ENCODE results near the gene FABP3.

The FABP3 gene

GRCh38 chr1:31378001-31378400, 5.1 kb upstream of the FABP3 start:
- Mint-ChIP-seq H3K27ac (no peak overlapping the region), H3K36me3 (ENCODE audit: low read depth) (no peaks in the 10 kb centered on the region), H3K4me1 (peaks cover 36% of the 10 kb centered on the region), H3K4me3 (no peak overlapping the region), H3K9me3 (no peaks in the 10 kb centered on the region), H3K27me3 (ENCODE audit: low read depth, poor library complexity) (peaks cover 13% of the 10 kb centered on the region)
- no peak for DNase-seq
- TF ChIP-seq, protein P1, sequence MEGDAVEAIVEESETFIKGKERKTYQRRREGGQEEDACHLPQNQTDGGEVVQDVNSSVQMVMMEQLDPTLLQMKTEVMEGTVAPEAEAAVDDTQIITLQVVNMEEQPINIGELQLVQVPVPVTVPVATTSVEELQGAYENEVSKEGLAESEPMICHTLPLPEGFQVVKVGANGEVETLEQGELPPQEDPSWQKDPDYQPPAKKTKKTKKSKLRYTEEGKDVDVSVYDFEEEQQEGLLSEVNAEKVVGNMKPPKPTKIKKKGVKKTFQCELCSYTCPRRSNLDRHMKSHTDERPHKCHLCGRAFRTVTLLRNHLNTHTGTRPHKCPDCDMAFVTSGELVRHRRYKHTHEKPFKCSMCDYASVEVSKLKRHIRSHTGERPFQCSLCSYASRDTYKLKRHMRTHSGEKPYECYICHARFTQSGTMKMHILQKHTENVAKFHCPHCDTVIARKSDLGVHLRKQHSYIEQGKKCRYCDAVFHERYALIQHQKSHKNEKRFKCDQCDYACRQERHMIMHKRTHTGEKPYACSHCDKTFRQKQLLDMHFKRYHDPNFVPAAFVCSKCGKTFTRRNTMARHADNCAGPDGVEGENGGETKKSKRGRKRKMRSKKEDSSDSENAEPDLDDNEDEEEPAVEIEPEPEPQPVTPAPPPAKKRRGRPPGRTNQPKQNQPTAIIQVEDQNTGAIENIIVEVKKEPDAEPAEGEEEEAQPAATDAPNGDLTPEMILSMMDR (IDR thresholded peaks at IDR 0.05), result no peak

DNA sequence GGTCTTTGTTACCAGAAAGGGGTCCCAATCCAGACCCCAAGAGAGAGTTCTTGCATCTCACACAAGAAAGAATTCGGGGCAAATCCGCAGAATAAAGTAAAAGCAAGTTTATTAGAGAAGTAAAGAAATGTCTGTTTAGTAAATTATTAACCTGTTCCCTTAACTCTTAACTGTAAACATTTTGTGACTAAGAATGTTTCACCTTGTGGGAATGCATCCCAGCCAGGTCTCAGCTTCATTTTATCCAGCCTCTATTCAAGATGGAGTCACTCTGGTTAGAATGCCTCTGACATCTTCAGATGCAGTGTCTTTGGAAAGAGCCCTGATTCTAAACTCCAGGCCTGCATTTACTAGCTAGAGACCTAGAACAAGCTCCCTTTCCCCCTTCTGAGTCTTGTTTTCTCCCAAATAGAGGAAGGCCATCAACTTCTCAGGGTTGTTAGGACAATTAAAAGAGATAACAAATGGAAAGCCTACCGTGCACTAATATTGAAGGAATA, 4.5 kb upstream of the FABP3 start:
- DNase-seq, result no peak
- no peak overlapping the region for H3K27ac Mint-ChIP-seq
- TF ChIP-seq, protein P1 (IDR thresholded peaks at IDR 0.05), result no peak
- H3K36me3 Mint-ChIP-seq (ENCODE audit: low read depth), result no peaks in the 10 kb centered on the region
- H3K9me3 Mint-ChIP-seq, result no peaks in the 10 kb centered on the region
- H3K27me3 Mint-ChIP-seq (ENCODE audit: low read depth, poor library complexity), result peaks cover 10% of the 10 kb centered on the region
- peaks cover 41% of the 10 kb centered on the region for H3K4me1 Mint-ChIP-seq
- H3K4me3 Mint-ChIP-seq, result no peak overlapping the region

DNA sequence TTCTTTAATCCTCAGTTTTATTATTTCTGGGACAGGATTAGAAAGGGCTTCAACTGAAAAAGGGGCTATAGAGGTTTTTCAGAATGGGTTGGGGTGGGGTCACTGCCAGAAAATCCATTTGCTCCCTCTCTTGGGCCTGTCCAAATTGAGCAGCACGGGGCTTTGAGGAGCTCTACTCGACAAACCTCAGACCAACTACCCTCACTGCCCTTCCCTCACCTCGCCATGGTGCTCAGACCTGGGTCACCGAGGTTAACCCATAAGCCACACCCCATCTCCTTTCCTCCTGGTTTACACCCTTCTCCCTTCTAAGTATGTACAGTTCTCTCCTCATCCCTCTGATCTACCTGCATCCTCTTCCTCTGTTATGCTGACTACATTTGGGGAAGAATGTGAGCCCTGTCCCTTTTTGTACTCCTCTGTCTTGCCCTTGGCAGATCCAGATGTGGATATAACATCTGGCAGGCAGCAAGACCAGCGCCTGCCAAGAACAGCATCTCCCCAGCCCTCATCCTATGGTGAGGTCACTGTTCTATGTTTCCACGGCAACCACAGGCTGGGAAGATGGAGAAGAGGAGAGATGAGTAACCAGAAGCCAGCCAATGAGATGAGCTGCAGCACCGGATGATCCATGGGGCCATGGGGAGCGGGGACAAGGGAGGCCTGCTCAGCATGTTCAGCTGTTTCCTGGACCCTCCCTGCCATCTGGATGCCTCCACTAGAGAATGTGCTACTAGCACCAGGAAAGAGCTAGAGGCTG, 3.7 kb upstream of the FABP3 start:
- peaks cover 50% of the 10 kb centered on the region for H3K4me1 Mint-ChIP-seq
- DNase-seq, result peak; percentile 23
- no peak overlapping the region for H3K27ac Mint-ChIP-seq

DNA sequence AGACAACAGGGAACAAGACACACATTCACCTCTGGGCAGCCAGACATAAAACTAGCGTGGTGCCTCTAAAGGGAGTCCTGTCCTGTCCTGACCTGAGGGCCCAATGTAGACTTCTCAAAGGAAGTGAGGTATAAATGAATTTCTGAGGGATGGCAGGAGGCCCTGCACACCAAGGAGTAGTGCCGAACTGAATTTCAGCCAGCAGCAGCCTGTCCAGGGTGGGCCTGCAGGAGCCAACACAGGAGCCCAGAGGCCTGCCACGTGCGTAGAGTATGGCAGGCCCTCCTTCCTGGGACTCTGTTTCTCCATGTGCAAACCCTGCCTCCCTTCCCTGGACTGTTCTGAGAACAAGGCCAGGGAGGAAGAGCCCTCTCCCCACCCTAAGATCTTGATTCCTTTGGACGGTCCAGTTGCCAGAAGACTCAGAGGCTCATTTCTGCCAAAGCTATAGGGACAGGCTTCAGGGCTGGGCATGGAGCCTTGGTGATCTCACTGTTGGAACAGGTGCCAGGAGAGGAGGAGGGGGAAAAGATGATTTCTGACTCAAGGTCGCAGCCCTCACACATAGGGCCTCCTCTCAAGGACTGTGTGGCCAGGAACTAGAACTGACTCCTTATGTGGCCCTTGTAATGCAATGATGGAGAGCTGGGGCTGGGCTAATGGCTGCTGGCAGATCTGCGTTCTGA, 1.8 kb upstream of the FABP3 start:
- H3K4me1 Mint-ChIP-seq, result peaks cover 46% of the 10 kb centered on the region
- H3K27ac Mint-ChIP-seq, result no peak overlapping the region
- no peaks in the 10 kb centered on the region for H3K9me3 Mint-ChIP-seq
- no peak overlapping the region for H3K4me3 Mint-ChIP-seq
- DNase-seq, result no peak
- H3K27me3 Mint-ChIP-seq (ENCODE audit: low read depth, poor library complexity), result peaks cover 10% of the 10 kb centered on the region
- TF ChIP-seq, protein P1 (IDR thresholded peaks at IDR 0.05), result no peak
- no peaks in the 10 kb centered on the region for H3K36me3 Mint-ChIP-seq (ENCODE audit: low read depth)

More for the DNA sequence above, 3.7 kb upstream of the FABP3 start:
- H3K27me3 Mint-ChIP-seq (ENCODE audit: low read depth, poor library complexity), result peaks cover 12% of the 10 kb centered on the region
- no peaks in the 10 kb centered on the region for H3K36me3 Mint-ChIP-seq (ENCODE audit: low read depth)
- no peak overlapping the region for H3K4me3 Mint-ChIP-seq
- TF ChIP-seq, protein P1 (IDR thresholded peaks at IDR 0.05), result no peak
- no peaks in the 10 kb centered on the region for H3K9me3 Mint-ChIP-seq

- Mint-ChIP-seq H3K27ac (peak overlapping the region; percentile 96), H3K9me3 (no peaks in the 10 kb centered on the region), H3K4me1 (peaks cover 43% of the 10 kb centered on the region), H3K4me3 (peak overlapping the region; percentile 84), H3K36me3 (ENCODE audit: low read depth) (no peaks in the 10 kb centered on the region), H3K27me3 (ENCODE audit: low read depth, poor library complexity) (peaks cover 10% of the 10 kb centered on the region)
- no peak for DNase-seq
- TF ChIP-seq, protein P1 (IDR thresholded peaks at IDR 0.05), result no peak
Measured at GRCh38 chr1:31373897-31374486, 1.1 kb upstream of the FABP3 start.

All from nephron progenitor cell (in vitro differentiated cells).